Activated CD8-positive, alpha-beta memory T cell treated with anti-CD3 and anti-CD28 coated beads, Interleukin-2, amount 50 U/mL, for 1 hour (primary cell): ENCODE measurements around the gene HIPK2.

Source experiments
- DNase-seq: peaks from one replicate; pipeline ENCODE4 v3.0.0-alpha.2; 2020; ENCODE audit errors: extremely low read depth

The HIPK2 gene

GRCh38 chr7:139538881-139539635, 238.7 kb downstream of the HIPK2 start:
- DNase-seq = no peak

DNA sequence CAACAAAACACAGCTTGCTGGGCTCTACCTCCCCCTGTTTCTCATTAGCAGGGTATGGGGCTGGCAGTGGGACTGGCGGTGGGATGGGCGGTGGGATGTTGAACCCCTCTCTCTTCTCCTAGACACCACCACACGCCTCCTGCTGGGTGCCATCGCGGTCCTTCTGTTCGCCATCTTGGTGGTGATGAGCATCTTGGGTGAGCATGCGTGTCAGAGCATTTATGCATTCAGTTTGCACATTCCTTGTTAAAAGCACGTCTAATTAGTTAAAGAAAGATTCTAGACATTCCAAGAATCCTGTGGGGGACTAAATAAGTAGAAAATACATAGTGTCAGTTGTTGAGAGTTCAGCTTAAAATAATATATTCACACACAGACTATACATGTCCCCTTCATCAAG, 241.6 kb downstream of the HIPK2 start:
- no peak for DNase-seq

DNA sequence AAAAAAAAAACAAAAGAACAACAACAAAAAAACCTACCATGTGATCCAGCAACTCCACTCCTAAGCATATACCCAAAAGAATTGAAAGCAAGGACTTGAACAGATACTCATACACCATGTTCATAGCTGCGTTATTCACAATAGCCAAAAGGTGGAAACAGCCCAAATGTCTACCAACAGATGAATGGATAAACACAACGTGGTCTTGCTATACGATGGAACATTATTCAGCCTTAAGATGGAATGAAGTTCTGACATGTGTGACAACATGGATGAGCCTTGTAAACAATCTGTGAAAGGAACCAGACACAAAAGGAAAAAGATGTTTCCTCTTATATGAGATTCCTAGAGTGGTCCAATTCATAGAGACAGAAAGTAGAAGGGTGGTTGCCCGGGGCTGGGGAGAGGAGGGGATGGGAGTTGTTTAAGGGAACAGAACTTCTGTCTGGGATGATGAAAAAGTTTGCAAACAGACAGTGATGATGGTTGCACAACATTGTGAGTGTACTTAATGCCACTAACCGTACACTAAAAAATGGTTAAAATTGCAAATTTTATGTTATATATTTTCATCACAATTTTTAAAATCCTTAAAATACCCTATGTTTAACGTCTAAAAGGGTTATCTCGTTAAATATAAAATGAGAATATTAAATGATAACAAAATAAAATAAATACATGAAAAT, 242.7 kb downstream of the HIPK2 start:
- no peak for DNase-seq

GRCh38 chr7:139534096-139534495, 243.7 kb downstream of the HIPK2 start:
- DNase-seq = no peak

GRCh38 chr7:139532636-139533155, 245.1 kb downstream of the HIPK2 start:
- DNase-seq = no peak

GRCh38 chr7:139531094-139531493, 246.7 kb downstream of the HIPK2 start:
- DNase-seq = no peak

GRCh38 chr7:139526578-139527544, 250.9 kb downstream of the HIPK2 start:
- DNase-seq = no peak

DNA sequence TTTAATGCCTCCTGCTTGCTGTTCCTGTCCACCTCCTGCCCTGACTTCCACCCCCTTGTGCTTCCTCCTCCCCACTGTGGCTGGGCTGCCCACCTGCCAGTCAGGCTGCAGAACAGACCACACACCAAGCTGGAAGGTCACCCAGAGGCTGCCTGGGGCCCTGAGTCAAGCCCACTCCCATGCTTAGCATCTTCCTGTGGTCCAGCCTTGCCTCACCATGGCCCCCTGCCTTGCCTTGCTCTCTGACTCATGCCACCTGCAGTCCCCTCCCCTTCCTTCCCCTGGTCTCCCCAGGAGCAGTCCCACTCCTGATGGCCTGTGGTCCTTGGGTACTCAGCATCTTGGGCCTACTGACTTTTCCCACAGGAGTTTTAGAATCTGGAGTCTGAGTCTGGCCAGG, 252.0 kb downstream of the HIPK2 start:
- no peak for DNase-seq

GRCh38 chr7:139525239-139525638, 252.6 kb downstream of the HIPK2 start:
- DNase-seq = no peak

GRCh38 chr7:139523968-139524815, 253.6 kb downstream of the HIPK2 start:
- no peak for DNase-seq

GRCh38 chr7:139523199-139523941, 254.4 kb downstream of the HIPK2 start, which contains the start of gene CLEC2L:
Gene CLEC2L, plus strand, starts transcription at chr7:139523685. Its CDS starts 243 bp downstream, at chr7:139523928.
- DNase-seq = no peak

GRCh38 chr7:139522830-139523198, 255.0 kb downstream of the HIPK2 start:
- DNase-seq = no peak

DNA sequence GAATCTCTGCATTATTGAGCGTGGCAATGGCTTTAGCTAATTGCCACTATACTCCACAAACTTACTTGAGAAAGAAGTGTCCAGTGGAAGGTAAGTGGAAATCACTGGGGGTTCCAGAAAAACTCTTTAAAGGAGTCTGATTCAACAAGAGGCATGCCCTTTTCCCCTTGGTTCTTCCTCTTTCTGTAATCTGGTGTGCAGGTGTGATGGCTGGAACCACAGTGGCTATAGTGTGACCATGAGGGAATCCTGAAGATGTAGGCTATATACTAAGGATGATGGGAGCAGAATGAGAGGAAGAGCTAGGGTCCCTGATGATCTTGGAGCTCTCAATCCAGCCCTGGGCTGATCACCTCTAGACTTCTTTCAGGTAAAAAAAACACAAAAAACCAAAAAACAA, 256.4 kb downstream of the HIPK2 start:
- DNase-seq = no peak

DNA sequence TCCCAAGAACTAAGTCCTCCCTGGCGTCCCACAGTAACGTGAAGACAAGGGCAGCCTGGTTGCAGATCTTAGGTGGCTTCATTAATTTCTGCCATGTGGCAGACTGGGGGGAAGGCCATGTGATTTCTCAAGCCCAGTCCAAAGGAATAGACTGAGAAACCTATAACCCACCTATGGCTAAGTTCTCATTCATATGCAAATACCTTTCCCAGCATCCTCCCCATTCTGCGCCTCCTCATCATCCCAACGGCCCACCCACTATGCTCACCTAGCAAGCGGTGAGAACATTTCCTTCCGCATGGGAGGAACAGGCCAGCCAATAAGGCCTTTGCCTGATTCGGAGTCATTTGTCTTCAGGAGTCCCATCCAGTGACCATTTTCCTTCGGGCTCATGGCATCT, 262.5 kb downstream of the HIPK2 start:
- DNase-seq = no peak
